NCI-H1092 treated with DMSO at 0.1 percent for 48 hours (cell line): ENCODE data around the gene ABHD17B.
"Not testable (repeated sequence)": the region's sequence is repeated elsewhere in the genome, so short reads cannot be mapped to it uniquely, and the experiment has no call there.

Experiments
- DNase-seq: peaks from one replicate; lab custom pipeline; 2025; lab: John Stamatoyannopoulos, UW

The ABHD17B gene

DNA sequence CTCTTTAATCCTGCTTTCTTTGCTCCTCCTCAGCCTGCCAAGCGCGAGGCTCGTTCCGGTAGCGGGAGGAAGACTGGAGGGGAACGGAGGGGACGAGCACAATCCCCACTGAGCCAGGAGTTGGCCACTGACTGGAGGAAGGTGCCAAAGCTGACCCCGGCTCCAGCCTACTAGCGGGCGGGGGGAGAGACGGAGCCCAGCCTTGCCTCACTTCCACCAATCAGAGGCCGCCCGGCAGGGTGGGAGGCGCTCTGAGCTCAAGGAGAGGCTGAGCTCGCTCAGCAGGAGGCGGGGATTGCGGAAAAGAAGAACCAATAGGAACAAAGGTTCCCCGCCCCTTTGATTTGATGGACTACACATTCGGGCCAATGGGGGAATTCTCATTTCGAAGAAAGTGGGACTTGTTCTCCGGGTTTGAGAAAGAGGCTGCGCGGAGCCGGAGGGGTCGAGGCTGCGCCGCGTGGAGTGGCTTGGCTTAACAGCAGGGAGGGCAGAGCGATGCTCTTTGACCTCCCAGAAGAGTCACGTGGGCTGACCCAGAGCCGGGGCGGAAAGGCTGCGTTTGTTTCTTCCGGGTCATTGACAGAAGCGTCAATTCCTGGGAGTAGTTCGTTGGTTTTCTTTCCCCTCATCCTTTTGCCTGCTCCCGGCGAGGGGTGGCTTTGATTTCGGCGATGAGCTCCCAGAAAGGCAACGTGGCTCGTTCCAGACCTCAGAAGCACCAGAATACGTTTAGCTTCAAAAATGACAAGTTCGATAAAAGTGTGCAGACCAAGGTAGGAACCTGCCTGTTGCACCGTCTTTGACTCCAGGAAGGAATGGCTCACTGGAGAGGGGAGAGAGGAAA, at the start of gene ABHD17B, which contains the start of gene C9orf85:
TSS of gene ABHD17B (minus strand) at position 133 of the 847 bp plus-strand sequence. CDS start 36,113 bp downstream, outside the sequence.
TSS of gene C9orf85 (plus strand) at position 579 of the 847 bp plus-strand sequence. CDS start at position 675, 96 bp downstream.
- DNase-seq: peak; percentile 99

DNA sequence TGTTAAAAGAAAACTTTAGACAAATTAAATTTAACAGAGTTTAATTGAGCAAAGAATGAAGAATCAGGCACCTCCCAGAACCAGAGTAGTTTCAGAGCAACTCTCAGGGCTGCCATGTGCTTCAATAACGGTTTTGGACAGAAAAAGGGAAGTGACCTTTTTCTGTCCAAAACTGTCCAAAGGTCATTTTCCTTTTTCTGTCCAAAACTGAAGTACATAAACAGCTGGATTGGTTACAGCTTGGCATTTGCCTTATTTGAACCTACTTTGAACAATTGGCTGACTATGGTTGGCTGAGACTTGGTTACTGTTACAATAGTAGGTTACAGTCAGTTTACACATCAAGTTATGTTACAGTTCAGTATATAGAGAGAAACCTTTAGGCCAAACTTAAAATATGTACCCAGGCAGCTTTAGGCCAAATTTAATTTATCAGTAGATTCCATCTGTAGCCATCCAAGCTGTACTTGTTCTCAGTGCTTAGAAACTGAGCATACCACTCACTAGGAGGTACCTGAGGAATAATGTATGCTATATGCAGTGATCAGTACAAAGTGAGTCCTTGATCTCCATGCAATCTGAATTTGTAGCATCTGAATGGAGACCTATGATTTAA, 44.4 kb upstream of the ABHD17B start:
- no peak for DNase-seq

DNA sequence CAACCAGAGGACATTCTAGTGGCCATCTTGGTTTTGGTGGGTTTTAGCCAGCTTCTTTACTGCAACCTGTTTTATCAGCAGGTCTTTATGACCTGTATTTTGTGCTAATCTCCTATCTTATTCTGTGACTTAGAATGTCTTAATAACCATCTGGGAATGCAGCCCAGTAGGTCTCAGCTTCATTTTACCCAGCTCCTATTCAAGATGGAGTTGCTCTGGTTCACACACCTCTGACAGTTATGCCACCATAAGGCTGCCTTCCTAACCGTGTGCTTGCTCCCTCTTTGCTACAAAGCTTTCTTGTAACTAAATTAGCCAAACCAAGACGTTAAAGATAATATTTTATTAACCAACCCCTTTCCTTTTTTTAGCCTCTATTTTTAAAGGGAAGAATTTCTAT, 43.7 kb upstream of the ABHD17B start:
- DNase-seq: not testable (repeated sequence)

DNA sequence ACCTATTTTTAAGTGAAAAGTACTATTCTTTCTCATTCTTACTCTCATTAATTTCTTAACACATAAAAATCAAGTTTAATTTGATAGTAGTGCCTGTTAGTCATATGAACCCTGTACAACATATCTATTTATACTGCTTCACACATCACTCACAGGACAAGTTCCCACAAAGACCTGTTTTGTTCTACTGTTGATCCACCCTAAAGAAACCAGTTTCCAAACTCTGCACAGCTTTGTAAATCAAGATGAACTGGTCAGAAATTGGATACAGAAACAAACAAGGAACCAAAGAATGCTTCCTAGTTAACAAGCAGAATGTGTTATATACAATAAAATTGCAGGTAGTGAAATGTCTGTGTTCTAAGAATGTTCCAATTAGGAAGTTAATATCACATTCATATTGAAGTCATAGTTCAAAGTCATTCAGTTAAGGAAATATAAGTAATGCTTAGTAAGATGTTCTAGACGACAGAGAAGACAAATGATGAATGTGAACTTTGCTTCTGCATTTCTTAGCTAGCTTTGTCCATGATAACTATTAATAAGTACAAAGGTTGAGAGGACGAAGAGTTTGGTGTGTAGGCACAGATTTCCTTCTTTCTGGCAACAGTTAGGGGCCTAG, 33.9 kb upstream of the ABHD17B start:
- no peak for DNase-seq

DNA sequence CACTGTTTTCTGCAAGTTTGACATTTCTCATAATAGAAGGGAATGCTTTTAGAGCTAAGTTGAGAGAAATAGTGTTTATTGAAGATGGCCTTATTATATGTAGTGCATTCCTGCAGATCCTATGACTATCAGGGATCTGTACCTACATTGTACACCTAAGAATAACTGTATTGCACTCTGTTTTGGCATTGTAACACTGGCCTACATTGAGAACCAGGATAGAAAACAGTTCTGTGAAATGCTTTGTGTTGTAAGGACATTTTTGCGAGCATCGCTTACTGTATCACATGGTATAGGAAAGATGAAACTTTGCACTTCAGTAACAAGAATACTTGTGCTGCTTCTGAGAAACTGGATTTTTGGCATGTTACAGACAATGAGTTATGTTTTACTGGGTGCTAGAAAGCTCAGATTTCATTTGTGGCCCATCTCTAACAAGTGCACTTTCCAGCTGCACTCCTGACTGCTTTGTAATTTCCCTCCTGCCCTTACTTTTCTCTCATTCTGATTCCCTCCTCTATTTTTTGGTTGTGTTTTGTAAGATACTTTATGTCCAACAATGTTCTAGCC, 31.1 kb upstream of the ABHD17B start:
- DNase-seq: no peak

DNA sequence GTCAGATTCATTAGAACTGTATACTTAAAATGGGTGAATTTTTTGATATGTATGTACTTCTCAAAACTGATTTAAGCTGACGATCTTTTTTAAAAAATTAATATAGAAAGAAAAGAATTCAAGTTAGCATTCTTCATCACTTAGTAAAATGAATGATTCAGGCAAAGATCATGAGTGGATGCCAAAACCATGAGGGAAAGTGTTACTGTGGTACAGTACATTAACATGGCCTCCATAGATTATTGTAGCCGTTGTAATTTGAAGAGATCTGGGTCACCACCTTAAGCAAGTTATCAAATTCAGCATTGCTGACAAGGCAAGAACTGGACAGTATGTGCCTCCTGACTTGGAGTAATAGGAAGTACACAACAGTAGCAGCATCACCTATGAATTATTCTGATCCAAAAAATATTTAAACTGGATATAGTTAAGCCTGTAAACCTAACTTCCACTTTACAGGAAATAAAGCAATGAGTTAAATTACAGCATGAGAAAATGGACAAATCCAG, 30.1 kb upstream of the ABHD17B start:
- no peak for DNase-seq

DNA sequence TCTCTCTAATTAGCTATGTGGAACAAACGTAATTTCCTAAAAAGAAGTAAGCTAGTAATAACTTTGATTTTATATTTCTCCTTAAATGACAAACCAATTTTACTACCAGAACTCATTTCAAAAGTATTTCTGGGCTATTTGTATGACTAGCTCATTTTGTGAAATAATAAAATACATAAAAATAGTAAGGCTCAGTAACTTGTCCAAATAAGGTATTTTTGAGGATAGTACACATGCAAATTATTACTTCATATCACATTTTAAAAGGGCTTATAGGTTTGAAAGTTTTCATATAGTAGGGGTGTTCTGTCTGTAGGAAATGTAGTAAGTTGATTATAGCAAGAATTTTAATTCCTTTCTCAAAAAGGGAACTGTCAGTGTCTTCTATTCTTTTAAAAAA, 26.9 kb upstream of the ABHD17B start:
- DNase-seq: no peak

DNA sequence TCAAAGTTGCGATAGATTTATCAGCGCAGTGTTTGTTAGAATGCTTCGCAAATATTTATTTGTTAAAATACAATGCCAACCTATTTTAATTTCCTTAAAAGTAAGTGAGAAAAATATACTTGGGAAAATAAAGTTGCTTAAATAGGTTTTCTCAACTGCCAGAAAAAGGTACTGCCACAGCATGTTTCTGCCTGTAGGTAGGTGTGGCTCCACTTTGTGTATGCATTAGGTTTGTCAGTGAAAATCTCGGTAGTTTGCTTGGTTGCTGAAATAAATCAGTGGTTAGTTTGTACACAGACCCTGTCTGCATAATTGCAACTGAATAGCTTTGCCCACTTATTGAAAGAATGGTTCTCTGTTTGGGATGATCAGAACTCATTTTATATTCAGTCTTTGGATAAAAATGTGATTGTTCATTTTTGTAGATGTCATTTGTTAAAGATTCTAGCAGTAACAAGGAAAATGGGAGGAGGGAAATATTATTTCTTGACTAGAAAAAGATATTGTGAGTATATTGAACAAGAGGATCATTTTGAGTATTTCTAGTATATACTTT, 26.2 kb upstream of the ABHD17B start:
- no peak for DNase-seq

DNA sequence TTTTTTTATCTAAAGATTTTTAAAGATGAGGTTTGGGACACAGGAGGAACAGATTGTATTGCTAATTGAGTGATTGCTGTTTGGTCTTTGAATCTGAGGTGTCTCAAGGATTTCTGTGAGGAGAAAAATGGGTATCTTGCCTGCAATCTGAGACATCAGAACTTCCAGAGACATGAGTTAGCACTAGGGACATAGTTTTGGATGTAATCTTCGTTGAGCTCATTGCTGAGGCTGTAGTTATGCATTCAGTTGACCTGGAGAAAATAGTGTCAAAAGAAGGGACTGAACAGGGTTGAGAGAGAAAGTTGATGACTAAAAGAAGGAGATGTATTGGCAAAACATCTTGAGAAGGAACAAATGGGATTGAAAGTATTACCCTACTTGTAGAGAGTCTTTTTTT, 25.1 kb upstream of the ABHD17B start:
- no peak for DNase-seq

DNA sequence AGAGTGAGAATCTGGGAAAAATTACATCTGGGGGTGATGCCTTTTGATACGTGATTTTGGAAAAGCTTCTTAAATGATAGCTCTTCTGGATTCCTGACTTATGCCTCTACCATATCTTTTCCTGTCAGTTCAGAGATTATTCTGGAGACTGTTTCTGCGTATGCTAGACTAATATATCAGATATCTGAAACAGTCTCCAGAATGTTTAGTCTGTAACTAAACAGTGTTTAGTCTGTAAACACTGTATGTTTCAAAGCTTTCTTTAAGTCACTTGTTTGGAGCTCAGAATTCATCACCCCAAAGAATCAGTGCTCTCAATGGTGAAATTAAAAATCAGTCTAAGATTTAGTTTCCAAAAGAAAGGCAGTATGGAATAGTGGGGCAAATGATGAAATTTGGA, 20.2 kb upstream of the ABHD17B start:
- DNase-seq: no peak

DNA sequence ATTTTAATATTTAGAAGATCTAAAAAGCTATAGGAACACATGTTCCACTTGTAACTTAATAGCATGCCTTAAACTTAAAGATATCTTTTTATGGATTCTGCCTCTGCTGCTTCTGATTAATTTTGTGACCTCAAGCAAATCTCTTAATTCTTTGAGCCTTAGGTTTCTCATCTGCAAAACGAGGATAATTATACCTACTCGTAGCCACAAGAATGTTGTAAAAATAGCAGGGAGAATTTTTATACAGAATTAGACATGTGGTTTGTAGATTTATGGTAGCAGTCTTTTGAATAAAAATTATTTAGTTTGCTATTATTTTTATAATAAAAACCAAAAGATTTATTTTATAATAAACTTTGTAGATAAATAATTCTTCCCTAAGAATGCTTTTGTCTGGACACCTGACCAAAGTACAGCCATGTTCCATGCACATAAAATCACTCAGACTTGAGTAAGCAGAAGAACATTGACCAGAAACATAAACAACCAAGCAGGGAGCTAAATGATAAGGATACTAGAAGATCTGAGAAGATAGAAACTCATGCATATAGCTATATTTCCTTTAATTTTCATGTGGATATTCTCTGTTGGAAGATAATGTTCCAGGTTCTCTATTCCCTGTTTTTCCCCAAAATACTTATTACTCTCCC, 18.9 kb upstream of the ABHD17B start:
- no peak for DNase-seq

DNA sequence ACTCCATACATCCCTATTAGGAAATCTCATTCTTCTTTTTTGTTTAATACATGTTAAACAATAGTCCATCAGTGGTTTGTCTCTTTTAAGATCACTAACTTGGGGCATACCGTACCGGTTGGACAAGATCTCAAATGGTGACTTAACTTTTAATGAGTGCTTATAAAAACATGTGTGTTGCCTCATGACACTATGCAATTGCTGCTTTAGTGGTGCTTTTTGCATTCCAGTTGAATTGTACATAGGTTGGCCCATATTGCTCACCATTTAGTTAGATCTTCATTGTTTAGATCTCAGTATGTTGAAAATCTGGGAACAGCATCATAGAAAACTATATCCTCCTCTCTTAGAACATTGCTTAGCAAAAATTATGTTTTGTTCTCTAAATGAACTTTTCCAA, 18.2 kb upstream of the ABHD17B start:
- no peak for DNase-seq

DNA sequence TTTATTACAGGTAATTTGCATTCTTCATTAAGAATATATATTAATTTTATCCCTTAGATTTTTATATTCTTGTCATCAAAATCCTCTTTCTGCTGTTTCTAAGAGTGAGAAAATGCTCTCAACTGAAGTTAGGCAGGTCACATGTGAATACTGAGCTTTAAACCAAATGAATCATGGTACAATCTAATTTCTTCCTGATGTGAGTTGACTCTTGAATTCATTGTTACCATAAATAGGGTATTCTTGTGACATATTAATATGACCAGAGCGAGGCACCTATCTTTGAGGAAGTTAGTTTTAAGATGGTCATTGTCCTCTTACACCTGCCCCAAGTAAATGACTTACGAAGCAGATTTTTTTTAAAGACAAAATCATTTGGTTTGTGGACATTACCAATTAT, 17.8 kb upstream of the ABHD17B start:
- DNase-seq: no peak

DNA sequence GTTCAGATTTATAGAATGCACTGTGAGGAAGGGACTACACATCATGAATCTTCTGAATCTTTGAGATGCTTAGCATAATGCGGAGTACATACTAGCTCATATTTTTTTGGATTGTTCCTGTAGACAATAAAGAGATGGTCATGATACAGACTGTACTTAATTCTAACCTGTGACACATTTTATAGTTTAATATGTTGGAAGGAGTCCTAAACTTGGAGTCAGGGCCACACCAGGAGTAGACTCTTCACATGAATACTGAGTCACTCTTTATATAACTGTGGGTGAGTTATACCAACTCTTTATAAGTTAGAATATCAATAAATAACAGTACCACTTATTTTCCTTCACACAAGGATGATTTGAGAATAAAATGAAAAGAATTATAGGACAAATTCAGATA, 17.4 kb upstream of the ABHD17B start:
- DNase-seq: no peak

DNA sequence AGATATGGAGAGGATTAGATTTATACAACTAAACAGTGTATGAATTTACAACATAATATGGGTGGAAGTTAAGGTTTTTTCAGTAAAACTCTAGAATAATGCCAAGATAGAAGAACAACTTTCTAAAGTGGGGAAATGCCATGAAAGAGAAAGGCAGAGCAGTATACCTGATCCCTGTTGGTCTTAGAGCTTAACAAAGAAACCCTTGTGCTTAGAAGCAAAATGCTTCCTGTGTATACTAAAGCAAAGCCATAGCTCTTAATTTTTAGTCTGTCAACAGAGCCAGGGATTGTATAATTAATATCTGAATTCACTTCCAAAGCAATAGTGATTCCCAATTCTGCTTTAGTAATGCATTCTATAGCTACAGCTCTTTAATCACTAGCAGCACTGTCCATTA, 14.8 kb upstream of the ABHD17B start:
- DNase-seq: no peak

DNA sequence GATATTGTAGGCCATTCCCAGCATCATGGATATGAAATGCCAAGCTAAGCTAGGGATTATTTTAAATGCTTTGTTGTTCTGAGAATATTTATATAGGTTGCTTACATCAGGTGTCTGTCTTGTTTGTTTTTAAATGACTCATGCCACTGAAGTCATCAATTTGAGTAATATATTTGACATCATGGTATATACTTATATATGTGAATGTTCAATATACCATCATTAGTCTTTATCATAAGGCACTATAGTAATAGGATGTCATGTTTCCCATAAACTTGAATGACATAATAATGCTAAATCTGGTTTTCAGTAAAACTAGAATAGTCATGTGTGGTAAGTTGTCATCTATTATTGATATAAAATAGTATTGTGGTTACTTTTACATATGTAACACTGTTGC, 13.6 kb upstream of the ABHD17B start:
- no peak for DNase-seq

DNA sequence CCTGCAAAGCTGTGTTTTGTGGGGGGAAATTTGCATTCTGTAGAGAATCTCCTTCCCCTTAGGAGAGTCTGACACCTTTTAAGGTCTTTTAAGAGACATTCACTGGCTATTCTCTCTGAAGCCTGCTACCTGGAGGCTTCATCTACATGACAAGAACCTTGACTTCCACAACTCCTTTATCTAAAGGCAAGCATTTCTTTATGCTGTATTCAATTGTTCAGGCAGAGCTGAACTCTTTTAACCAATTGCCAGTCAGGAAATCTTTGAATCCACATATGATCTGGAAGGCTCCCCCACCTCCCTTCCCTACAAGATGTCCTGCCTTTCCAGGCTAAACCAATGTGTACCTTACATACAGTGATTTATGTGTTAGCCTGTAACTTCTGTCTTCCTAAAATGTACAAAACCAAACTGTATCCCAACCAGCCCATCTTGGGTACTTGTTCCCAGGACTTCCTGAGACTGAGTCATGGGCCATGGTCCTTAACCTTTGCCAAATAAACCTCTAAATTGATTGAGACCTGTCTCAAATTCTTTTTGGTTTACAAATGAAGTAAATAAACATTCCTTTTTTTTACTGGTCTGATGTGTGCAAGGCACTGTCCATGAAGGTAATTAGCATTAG, 10.3 kb upstream of the ABHD17B start:
- DNase-seq: no peak

DNA sequence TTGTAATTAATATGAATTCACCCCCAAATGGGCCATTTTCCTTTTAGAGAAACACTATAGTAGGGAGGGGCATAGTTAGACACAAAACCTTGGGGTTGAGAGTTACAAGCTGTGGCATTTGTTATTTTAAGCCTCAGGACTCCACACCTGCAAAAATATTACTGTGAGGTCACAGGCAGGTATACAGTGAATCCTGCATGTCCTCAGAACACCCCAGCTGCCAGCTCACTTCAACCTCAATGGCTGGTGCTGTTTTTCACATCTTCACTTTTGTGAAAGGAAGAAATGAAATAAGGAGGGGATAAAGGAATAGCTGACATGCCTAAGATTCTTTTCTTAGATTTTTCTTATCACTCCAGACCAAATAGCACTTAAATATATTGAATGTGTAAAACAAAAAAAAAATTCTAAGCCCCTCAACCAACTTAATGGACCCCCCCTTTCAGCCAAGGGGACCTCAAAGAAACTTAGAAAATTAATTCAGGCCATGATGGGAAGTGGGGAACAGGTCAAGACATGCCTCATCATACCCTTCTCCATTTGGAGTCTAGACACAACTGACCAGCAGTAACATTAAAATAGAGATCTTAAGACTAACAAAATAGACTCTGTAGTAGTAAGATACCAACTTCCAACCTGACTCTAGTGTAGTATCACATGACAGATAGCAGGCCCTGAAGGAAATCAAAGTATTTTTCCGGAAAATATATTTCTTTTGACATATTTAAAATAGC, 9.6 kb upstream of the ABHD17B start:
- no peak for DNase-seq

DNA sequence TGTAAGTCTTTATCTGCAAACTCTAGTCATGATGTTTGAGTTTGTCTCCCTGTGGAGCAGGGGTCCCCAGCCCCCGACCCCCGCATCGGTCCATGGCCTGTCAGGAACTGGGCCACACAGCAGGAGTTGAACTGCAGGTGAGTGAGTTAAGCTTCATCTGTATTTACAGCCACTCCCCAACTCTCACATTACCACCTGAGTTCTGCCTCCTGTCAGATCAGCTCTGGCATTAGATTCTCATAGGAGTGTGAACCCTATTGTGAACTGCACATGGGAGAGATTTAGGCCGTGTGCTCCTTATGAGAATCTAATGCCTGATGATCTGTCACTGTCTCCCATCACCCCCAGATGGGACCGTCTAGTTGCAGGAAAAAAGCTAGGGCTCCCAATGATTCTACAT, 7.4 kb upstream of the ABHD17B start:
- DNase-seq: no peak

DNA sequence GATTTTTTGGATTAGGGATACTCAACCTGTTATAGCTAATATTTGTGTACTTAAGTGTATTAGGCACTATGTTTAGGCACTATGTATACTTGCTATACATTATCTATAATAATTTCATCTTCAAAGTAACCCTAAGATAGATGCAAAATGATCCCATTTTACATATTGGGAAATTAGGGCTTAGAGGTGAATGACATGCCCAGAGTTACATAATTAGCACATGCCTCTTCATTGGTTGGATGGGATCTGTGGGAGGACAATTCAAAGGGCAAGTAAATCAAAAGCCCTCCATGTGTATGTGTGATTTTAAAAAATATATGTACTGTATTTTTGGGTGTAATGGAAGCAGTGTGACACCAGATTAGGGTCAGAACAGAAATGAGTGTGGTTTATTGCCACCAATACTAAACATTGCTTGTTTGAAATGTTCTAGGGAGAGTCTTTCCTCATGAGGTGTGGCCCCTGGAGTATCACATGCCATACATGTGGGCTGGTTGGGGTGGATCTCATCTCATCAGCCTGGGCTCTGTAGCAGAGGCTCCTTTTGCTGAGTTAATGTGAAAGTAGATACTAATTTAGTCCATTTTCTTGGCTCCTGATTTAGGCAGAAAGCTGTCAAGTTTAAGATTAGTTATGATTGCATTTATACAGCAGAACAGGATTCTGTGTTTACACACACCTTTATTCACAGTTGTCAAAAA, 6.0 kb upstream of the ABHD17B start:
- DNase-seq: no peak
